HepG2 (cell line): ENCODE data around the gene STRA6. TPM values are rescaled to one million over a fixed set of nuclear protein-coding genes. Genes with fewer than 3 reads are reported as not detected.

Experiments
- ATAC-seq: fragments of 200-7000 bp; cut with Tn5 transposase; 3 replicates; pipeline ENCODE4 v1.9.1; 2020; ENCODE audit warnings: mild to moderate bottlenecking, moderate library complexity
- BruUV-seq: library from RNA; stranded (reverse); fragments of 400-500 nt; replicated peaks from 2 replicates; lab custom pipeline; 2021; lab: Mats Ljungman, UMichigan
- CTCF ChIA-PET: fragments of 300-600 bp; formaldehyde crosslinking; extraction: SDS; loops from one replicate; lab custom pipeline; 2021; ENCODE audit warnings: low total read pairs, inconsistent platforms, low intra/inter-chr PET ratio; lab: Yijun Ruan, JAX
- POLR2A ChIA-PET: fragments of 350-600 bp; sonication (Branson Sonifier 250); formaldehyde crosslinking; loops from one replicate; lab custom pipeline; 2020; ENCODE audit warnings: antibody characterized with exemption, inconsistent platforms; lab: Yijun Ruan, JAX
- DNase-seq: peaks from one replicate; pipeline ENCODE4 v3.0.0-alpha.2; 2015; ENCODE audit warnings: low spot score
- FAIRE-seq: peaks from 3 replicates; lab custom pipeline; 2011; peaks lifted over from hg19 to GRCh38; lab: Jason Lieb, UNC
- H2AFZ ChIP-seq: one replicate; pipeline ENCODE4 v1.6.1; 2011; ENCODE audit warnings: low read length, inconsistent platforms
- H3K27ac ChIP-seq: fragments of 300-600 bp; 3 replicates; pipeline ENCODE4 v1.8.0; 2011; ENCODE audit warnings: mixed run types, mild to moderate bottlenecking, mixed read lengths, low read length, inconsistent platforms; ENCODE audit not compliant: insufficient read depth; ENCODE audit errors: extremely low read length
- H3K27me3 ChIP-seq, 2 experiments: fragments of 200-600 bp in 1 of 2; 2 replicates in 1 of 2; 3 replicates in 1 of 2; pipeline versions ENCODE4 v1.6.0 to v1.8.0; 2011; ENCODE audit warnings: low read length in 2 of 2, mild to moderate bottlenecking in 2 of 2, moderate library complexity in 2 of 2, inconsistent platforms in 1 of 2; ENCODE audit not compliant: insufficient read depth in 2 of 2, control insufficient read depth in 1 of 2
- H3K36me3 ChIP-seq, 2 experiments: fragments of 200-600 bp in 1 of 2; replicated peaks in 1 of 2; 2 replicates in 1 of 2; 3 replicates in 1 of 2; pipeline versions ENCODE4 v1.5.1 to v1.8.0; 2011; ENCODE audit warnings: low read length in 2 of 2, inconsistent platforms in 1 of 2; ENCODE audit not compliant: insufficient read depth in 2 of 2, control insufficient read depth in 1 of 2
- H3K4me1 ChIP-seq: 2 replicates; pipeline ENCODE4 v1.5.1; 2012; ENCODE audit warnings: low read length, inconsistent platforms; ENCODE audit not compliant: insufficient read depth
- H3K4me2 ChIP-seq: 2 replicates; pipeline ENCODE4 v1.6.0; 2011; ENCODE audit warnings: low read depth, low read length, inconsistent platforms
- H3K4me3 ChIP-seq, 3 experiments: fragments of 200-600 bp in 1 of 3; sonication (generic), shearing (Covaris generic) in 1 of 3; replicated peaks in 1 of 3; 2 replicates each; pipeline ENCODE4 v1.5.1; 2011 to 2016; ENCODE audit warnings: low read length in 3 of 3, inconsistent platforms in 2 of 3, low read depth in 2 of 3, mild to moderate bottlenecking in 2 of 3, control low read depth in 1 of 3, mixed read lengths in 1 of 3; ENCODE audit not compliant: insufficient read depth in 1 of 3
- H3K79me2 ChIP-seq: one replicate; pipeline ENCODE4 v1.6.1; 2011; ENCODE audit warnings: low read length, inconsistent platforms; ENCODE audit not compliant: insufficient read depth
- H3K9ac ChIP-seq: 2 replicates; pipeline ENCODE4 v1.6.0; 2011; ENCODE audit warnings: mild to moderate bottlenecking, low read depth, low read length, inconsistent platforms; ENCODE audit not compliant: insufficient read depth
- H3K9me3 ChIP-seq: 2 replicates; pipeline ENCODE4 v1.5.1; 2012; ENCODE audit warnings: mild to moderate bottlenecking, low read length
- H4K20me1 ChIP-seq: 2 replicates; pipeline ENCODE4 v1.6.0; 2011; ENCODE audit warnings: inconsistent platforms, mild to moderate bottlenecking, low read length, moderate library complexity; ENCODE audit not compliant: insufficient read depth
- CBX2 ChIP-seq, 2 experiments: fragments of 200-600 bp in 1 of 2; sonication (generic); formaldehyde crosslinking in 1 of 2; IDR thresholded peaks; 2 replicates each; pipeline versions ENCODE4 v1.7.0 to v1.8.1; 2018 to 2022; ENCODE audit warnings: low read depth in 2 of 2, low read length in 1 of 2, mild to moderate bottlenecking in 1 of 2, missing genetic modification reagents in 1 of 2
- SCMH1 ChIP-seq: sonication (generic); formaldehyde crosslinking; IDR thresholded peaks from 2 replicates; pipeline ENCODE4 v1.9.0; 2021; ENCODE audit warnings: missing genetic modification reagents, mild to moderate bottlenecking, borderline replicate concordance
- SYNCRIP ChIP-seq: fragments of 200-400 bp; formaldehyde crosslinking; IDR thresholded peaks from 2 replicates; pipeline ENCODE4 v1.6.1; 2018; ENCODE audit warnings: mild to moderate bottlenecking, low read depth, low read length; ENCODE audit not compliant: insufficient read depth
- TAF1 ChIP-seq: sonication (generic); formaldehyde crosslinking; IDR thresholded peaks from 2 replicates; pipeline ENCODE4 v1.4.0; 2020; ENCODE audit warnings: missing genetic modification reagents
- TMF1 ChIP-seq: sonication (generic); formaldehyde crosslinking; IDR thresholded peaks from 2 replicates; pipeline ENCODE4 v1.8.1; 2022; ENCODE audit warnings: low read depth, missing genetic modification reagents
- TOPORS ChIP-seq: sonication (generic); formaldehyde crosslinking; IDR thresholded peaks from 2 replicates; pipeline ENCODE4 v1.8.0; 2023; ENCODE audit warnings: mild to moderate bottlenecking, missing genetic modification reagents
- ZBTB7A ChIP-seq: sonication (generic); formaldehyde crosslinking; IDR thresholded peaks from 2 replicates; pipeline ENCODE4 v1.8.0; 2022; ENCODE audit warnings: mild to moderate bottlenecking, missing genetic modification reagents
- ZIK1 ChIP-seq: sonication (generic); formaldehyde crosslinking; IDR thresholded peaks from 2 replicates; pipeline ENCODE4 v1.5.0; 2020; ENCODE audit warnings: mild to moderate bottlenecking, low read depth, missing genetic modification reagents, borderline replicate concordance
- ZNF354B ChIP-seq: sonication (generic); formaldehyde crosslinking; IDR thresholded peaks from 2 replicates; pipeline ENCODE4 v1.8.0; 2022; ENCODE audit warnings: mild to moderate bottlenecking, missing genetic modification reagents
- ZNF367 ChIP-seq: sonication (generic); formaldehyde crosslinking; IDR thresholded peaks from 2 replicates; pipeline ENCODE4 v1.4.0; 2020; ENCODE audit warnings: missing genetic modification reagents, borderline replicate concordance
- ZNF383 ChIP-seq: sonication (generic); formaldehyde crosslinking; IDR thresholded peaks from 2 replicates; pipeline ENCODE4 v1.4.0; 2020; ENCODE audit warnings: missing genetic modification reagents, mild to moderate bottlenecking, borderline replicate concordance
- ZNF777 ChIP-seq: sonication (generic); formaldehyde crosslinking; IDR thresholded peaks from 2 replicates; pipeline ENCODE4 v1.4.0; 2020; ENCODE audit warnings: missing genetic modification reagents
- ZNF792 ChIP-seq: IDR thresholded peaks from 2 replicates; pipeline ENCODE4 v1.6.1; 2016
- WGBS: methylation state at CpG from one replicate; pipeline ENCODE4 v1.1.6; 2017; ENCODE audit warnings: low lambda C conversion rate; 5-methylcytosine and 5-hydroxymethylcytosine counted together
- in situ Hi-C: cut with HindIII; loops from 2 replicates; pipeline ENCODE4 v1.10.0; 2017; ENCODE audit warnings: low pct_unique_long_range_greater_than_20kb; ENCODE audit not compliant: extremely low pct_ligation_motif_present
- intact Hi-C: fragments of 100-400 bp; cut with micrococcal nuclease; formaldehyde crosslinking; loops from one replicate; pipeline ENCODE4 v1.10.0; 2022; ENCODE audit not compliant: unreplicated experiment
- polyA plus RNA-seq, 8 experiments: library from polyadenylated mRNA; depleted of rRNA in 3 of 8; stranded (reverse) in 7 of 8; unstranded in 1 of 8; fragments of >200 nt; fragmentation: Illumina TruSeq in 4 of 8; extraction: Trizol in 4 of 8; gene quantifications; 2 replicates each; pipeline versions ENCODE4 v1.2.1 to v1.2.3, GENCODE V29; 2011 to 2016; ENCODE audit warnings: low read depth in 4 of 8, missing spikeins in 1 of 8, mixed read lengths in 1 of 8; ENCODE audit not compliant: insufficient read depth in 1 of 8
- total RNA-seq, 5 experiments: library from RNA; depleted of rRNA; stranded (reverse); fragments of >200 nt; fragmentation: Illumina TruSeq; extraction: Trizol; gene quantifications; 2 replicates each; pipeline ENCODE4 v1.2.3, GENCODE V29; 2016; ENCODE audit warnings: low read depth in 1 of 5
- TF ChIP-seq, protein P1 (sequence below): sonication (generic); formaldehyde crosslinking; IDR thresholded peaks from 2 replicates; pipeline ENCODE4 v1.5.1; 2020; ENCODE audit warnings: mild to moderate bottlenecking, missing genetic modification reagents, moderate library complexity
- TF ChIP-seq, protein P2 (sequence below): sonication (generic); formaldehyde crosslinking; IDR thresholded peaks from 2 replicates; pipeline ENCODE4 v1.4.0; 2020; ENCODE audit warnings: missing genetic modification reagents
- TF ChIP-seq, protein P3 (sequence below): sonication (generic); formaldehyde crosslinking; IDR thresholded peaks from 2 replicates; pipeline ENCODE4 v1.5.1; 2020; ENCODE audit warnings: missing genetic modification reagents, mild to moderate bottlenecking, borderline replicate concordance

The STRA6 gene
- total and polyA plus RNA-seq, 2 of the 13 experiments (the other 11 are each of a cell fraction or from before 2014, with no cell fraction given), result 1.6 to 2.1 TPM

DNA sequence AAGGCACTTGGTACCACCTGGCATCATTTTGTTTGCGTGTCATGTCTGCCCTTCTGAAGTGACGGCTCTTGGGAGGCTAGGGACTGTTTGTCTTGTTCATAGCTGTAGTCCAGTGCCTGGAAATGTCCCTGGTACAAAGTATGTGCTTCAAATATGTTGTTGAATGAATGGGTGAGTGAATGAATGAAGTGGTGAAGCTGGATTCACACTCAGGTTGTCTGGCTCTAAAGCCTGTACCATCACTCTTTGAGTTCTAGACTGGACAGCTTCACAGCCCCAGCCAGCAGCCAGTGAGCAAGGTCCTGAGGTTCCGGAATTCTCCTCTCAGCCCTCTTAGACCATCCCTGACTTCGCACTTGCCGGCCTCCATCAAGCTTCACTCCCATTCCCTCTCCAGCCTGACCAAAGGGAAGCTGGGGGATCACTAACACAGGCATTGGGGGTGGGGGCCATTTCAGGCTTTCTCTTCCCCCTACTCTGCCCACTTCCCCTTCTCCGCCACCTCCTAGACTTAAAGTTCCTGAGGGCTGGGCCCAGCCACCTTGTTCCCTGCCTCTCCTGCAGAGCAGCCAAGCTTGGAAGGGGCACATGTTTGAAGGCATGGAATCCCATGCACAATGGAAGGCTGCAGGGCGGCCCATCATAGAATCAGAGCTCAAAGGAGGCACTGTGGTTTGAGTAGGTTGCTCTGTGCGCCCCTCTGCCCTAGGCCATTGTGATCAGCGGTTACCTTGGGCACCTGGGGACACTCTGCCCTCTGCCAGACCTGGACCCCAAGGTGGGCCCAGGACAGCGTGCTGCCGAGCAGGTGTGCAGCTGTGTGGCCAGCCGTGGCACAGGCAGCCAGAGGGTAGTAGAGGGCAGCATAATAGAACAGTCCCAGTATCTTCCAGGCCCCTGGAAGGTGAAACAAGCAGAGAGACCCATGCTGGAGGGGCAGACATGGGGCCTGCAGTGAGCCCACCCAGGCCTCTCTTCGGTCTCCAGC, 7.7 kb downstream of the STRA6 start:
- Histone ChIP-seq H2AFZ (no peak overlapping the region), H3K4me3 (no peak overlapping the region), H3K9ac (no peak overlapping the region), H3K79me2 (no peaks in the 10 kb centered on the region), H3K4me2 (no peak overlapping the region), H3K27ac (no peak overlapping the region), H4K20me1 (no peaks in the 10 kb centered on the region), H3K36me3 (no peaks in the 10 kb centered on the region), H3K9me3 (no peaks in the 10 kb centered on the region), H3K4me1 (0 out of 2 replicates have a peak, but pooled peaks cover 8% of the 10 kb centered on the region), H3K27me3 (no peaks in the 10 kb centered on the region)
- DNase-seq (no peak), FAIRE-seq (no peak), ATAC-seq (no peak)
- WGBS, result 55% methylated on average over 7 of the region's 13 CpGs
- intact Hi-C loops, result no loop called here
- in situ Hi-C loops, result no loop called here
- POLR2A ChIA-PET, result no interaction called here
- CTCF ChIA-PET, result no interaction called here
- BruUV-seq, result no TSS peak
- TF ChIP-seq, protein P1, sequence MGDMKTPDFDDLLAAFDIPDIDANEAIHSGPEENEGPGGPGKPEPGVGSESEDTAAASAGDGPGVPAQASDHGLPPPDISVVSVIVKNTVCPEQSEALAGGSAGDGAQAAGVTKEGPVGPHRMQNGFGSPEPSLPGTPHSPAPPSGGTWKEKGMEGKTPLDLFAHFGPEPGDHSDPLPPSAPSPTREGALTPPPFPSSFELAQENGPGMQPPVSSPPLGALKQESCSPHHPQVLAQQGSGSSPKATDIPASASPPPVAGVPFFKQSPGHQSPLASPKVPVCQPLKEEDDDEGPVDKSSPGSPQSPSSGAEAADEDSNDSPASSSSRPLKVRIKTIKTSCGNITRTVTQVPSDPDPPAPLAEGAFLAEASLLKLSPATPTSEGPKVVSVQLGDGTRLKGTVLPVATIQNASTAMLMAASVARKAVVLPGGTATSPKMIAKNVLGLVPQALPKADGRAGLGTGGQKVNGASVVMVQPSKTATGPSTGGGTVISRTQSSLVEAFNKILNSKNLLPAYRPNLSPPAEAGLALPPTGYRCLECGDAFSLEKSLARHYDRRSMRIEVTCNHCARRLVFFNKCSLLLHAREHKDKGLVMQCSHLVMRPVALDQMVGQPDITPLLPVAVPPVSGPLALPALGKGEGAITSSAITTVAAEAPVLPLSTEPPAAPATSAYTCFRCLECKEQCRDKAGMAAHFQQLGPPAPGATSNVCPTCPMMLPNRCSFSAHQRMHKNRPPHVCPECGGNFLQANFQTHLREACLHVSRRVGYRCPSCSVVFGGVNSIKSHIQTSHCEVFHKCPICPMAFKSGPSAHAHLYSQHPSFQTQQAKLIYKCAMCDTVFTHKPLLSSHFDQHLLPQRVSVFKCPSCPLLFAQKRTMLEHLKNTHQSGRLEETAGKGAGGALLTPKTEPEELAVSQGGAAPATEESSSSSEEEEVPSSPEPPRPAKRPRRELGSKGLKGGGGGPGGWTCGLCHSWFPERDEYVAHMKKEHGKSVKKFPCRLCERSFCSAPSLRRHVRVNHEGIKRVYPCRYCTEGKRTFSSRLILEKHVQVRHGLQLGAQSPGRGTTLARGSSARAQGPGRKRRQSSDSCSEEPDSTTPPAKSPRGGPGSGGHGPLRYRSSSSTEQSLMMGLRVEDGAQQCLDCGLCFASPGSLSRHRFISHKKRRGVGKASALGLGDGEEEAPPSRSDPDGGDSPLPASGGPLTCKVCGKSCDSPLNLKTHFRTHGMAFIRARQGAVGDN (CRISPR knock-in tag), result no peak
- TF ChIP-seq TOPORS, result no peak
- no peak for TF ChIP-seq ZNF367 (CRISPR knock-in tag)
- TF ChIP-seq SYNCRIP, result no peak
- no peak for TF ChIP-seq ZNF383 (CRISPR knock-in tag)
- no peak for TF ChIP-seq CBX2 (IDR thresholded peaks at IDR 0.05; ENCODE audit: low read depth, low read length)
- TF ChIP-seq CBX2 (CRISPR knock-in tag; IDR thresholded peaks at IDR 0.05; ENCODE audit: low read depth), result no peak
- TF ChIP-seq, protein P2, sequence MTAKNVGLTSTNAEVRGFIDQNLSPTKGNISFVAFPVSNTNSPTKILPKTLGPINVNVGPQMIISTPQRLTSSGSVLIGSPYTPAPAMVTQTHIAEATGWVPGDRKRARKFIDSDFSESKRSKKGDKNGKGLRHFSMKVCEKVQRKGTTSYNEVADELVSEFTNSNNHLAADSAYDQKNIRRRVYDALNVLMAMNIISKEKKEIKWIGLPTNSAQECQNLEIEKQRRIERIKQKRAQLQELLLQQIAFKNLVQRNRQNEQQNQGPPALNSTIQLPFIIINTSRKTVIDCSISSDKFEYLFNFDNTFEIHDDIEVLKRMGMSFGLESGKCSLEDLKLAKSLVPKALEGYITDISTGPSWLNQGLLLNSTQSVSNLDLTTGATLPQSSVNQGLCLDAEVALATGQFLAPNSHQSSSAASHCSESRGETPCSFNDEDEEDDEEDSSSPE (CRISPR knock-in tag), result no peak
- no peak for TF ChIP-seq ZIK1
- no peak for TF ChIP-seq TMF1 (CRISPR knock-in tag)
- no peak for TF ChIP-seq TAF1 (CRISPR knock-in tag)
- TF ChIP-seq, protein P3, sequence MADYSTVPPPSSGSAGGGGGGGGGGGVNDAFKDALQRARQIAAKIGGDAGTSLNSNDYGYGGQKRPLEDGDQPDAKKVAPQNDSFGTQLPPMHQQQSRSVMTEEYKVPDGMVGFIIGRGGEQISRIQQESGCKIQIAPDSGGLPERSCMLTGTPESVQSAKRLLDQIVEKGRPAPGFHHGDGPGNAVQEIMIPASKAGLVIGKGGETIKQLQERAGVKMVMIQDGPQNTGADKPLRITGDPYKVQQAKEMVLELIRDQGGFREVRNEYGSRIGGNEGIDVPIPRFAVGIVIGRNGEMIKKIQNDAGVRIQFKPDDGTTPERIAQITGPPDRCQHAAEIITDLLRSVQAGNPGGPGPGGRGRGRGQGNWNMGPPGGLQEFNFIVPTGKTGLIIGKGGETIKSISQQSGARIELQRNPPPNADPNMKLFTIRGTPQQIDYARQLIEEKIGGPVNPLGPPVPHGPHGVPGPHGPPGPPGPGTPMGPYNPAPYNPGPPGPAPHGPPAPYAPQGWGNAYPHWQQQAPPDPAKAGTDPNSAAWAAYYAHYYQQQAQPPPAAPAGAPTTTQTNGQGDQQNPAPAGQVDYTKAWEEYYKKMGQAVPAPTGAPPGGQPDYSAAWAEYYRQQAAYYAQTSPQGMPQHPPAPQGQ (CRISPR knock-in tag), result no peak
- TF ChIP-seq SCMH1 (CRISPR knock-in tag), result no peak
- no peak for TF ChIP-seq ZNF777 (CRISPR knock-in tag)
- TF ChIP-seq ZNF354B (CRISPR knock-in tag), result no peak
- TF ChIP-seq ZBTB7A (CRISPR knock-in tag), result no peak
- TF ChIP-seq ZNF792, result no peak
